Hepatocyte (in vitro differentiated cells): ENCODE data around the gene TMEM161A. TPM values are rescaled to one million over a fixed set of nuclear protein-coding genes. Genes with fewer than 3 reads are reported as not detected.

Experiments
- DNase-seq: peaks from one replicate; pipeline ENCODE4 v3.0.0-alpha.2; 2016; ENCODE audit warnings: low spot score
- H2AFZ ChIP-seq: fragments of 200-600 bp; sonication (generic); 2 replicates; pipeline ENCODE4 v1.6.0; 2016; ENCODE audit warnings: antibody characterized with exemption, mild to moderate bottlenecking
- H3K27ac ChIP-seq: fragments of 200-600 bp; sonication (generic); 2 replicates; pipeline ENCODE4 v1.5.1; 2016; ENCODE audit warnings: mild to moderate bottlenecking
- H3K27me3 ChIP-seq: fragments of 200-600 bp; sonication (generic); 2 replicates; pipeline ENCODE4 v1.6.1; 2016
- H3K36me3 ChIP-seq: fragments of 200-600 bp; sonication (generic); replicated peaks from 2 replicates; pipeline ENCODE4 v1.5.1; 2016; ENCODE audit warnings: low read depth; ENCODE audit not compliant: insufficient read depth
- H3K4me1 ChIP-seq: fragments of 200-600 bp; sonication (generic); 2 replicates; pipeline ENCODE4 v1.5.1; 2016; ENCODE audit warnings: mild to moderate bottlenecking, moderate library complexity; ENCODE audit not compliant: insufficient read depth
- H3K4me2 ChIP-seq: fragments of 200-600 bp; sonication (generic); 2 replicates; pipeline ENCODE4 v1.6.0; 2016
- H3K4me3 ChIP-seq: fragments of 200-600 bp; sonication (generic); 2 replicates; pipeline ENCODE4 v1.5.1; 2016; ENCODE audit warnings: mild to moderate bottlenecking
- H3K79me2 ChIP-seq: fragments of 200-600 bp; sonication (generic); 2 replicates; pipeline ENCODE4 v1.6.0; 2017; ENCODE audit warnings: mild to moderate bottlenecking
- H3K9me2 ChIP-seq: fragments of 200-600 bp; sonication (generic); replicated peaks from 2 replicates; pipeline ENCODE4 v1.6.0; 2017; ENCODE audit warnings: mild to moderate bottlenecking; ENCODE audit not compliant: insufficient read depth
- H3K9me3 ChIP-seq: fragments of 200-600 bp; sonication (generic); 2 replicates; pipeline ENCODE4 v1.5.1; 2016; ENCODE audit warnings: low read depth, mild to moderate bottlenecking
- H4K20me1 ChIP-seq: fragments of 200-600 bp; sonication (generic); 2 replicates; pipeline ENCODE4 v1.6.0; 2016; ENCODE audit warnings: mild to moderate bottlenecking; ENCODE audit not compliant: insufficient read depth, poor library complexity, severe bottlenecking
- CTCF ChIP-seq: fragments of 200-600 bp; sonication (generic); IDR thresholded peaks from 2 replicates; pipeline ENCODE4 v1.5.1; 2016; ENCODE audit warnings: antibody characterized with exemption, mild to moderate bottlenecking; ENCODE audit not compliant: poor library complexity
- EZH2 ChIP-seq: fragments of 200-600 bp; sonication (generic); IDR thresholded peaks from 2 replicates; pipeline ENCODE4 v1.6.1; 2016; ENCODE audit warnings: antibody characterized with exemption, mild to moderate bottlenecking, borderline replicate concordance
- EZH2phosphoT487 ChIP-seq: fragments of 200-600 bp; sonication (generic); IDR thresholded peaks from one replicate; pipeline ENCODE4 v1.6.1; 2018; ENCODE audit warnings: antibody characterized with exemption, mild to moderate bottlenecking, low read depth, moderate library complexity; ENCODE audit not compliant: unreplicated experiment, severe bottlenecking
- WGBS: methylation state at CpG from one replicate; pipeline ENCODE4 v1.1.6; 2016; ENCODE audit warnings: low lambda C conversion rate; ENCODE audit errors: missing lambda C conversion rate; 5-methylcytosine and 5-hydroxymethylcytosine counted together
- polyA plus RNA-seq: library from polyadenylated mRNA; unstranded; fragments of >200 nt; fragmentation: Nextera tagmentation; extraction: Ambion mirVana; gene quantifications from 2 replicates; pipeline ENCODE4 v1.2.1, GENCODE V29; 2016
- total RNA-seq: library from RNA; depleted of rRNA; stranded (reverse); fragments of >200 nt; gene quantifications from 2 replicates; pipeline ENCODE4 v1.2.3, GENCODE V29; 2014

The TMEM161A gene
- total RNA-seq, result 19.6 and 22.1 TPM in 2 replicates
- polyA plus RNA-seq, result 48.5 and 51.3 TPM in 2 replicates

DNA sequence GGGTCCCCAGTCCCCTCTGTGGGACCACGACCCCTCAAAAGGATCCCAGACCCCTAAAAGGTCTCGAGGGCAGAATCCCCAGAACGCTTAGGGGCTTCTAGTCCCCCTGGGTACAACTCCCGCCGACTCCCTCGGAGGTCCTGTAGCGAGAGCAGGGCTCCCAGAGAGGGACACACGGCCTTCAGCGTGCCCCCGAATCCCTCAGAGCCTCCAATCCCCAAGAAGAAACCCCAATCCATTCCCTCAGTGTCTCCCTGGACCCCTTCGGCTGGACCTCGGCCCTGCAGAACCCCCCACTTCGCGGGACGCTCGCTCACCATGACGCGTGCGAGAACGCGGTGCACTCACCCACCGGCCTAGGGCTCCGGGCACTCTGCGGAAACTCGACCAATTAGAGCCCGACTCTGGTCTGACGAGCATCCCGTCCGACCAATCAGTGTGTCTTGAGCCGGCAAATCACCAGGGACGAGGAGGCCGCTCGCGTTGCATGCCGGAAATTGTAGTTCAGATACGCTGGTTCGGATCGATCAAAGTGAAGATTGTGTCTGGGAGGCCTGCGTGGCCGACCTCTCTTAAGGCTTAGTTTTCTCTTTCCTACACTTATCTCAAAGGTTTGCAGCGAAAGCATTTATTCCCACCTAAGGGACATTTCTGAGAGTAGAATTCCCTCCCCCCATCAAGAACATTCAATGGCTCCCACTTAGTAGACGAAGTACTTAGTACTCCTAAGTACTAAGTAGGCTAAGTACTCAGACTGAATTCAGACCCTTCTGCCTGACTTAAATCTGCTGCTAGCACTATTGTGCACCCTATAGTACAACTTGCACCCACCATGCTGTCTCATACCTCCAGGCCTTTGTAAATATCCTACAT, at the start of gene TMEM161A:
Gene TMEM161A (minus strand): TSS at position 370 of the 873 bp plus-strand sequence. CDS start 50 bp downstream, at position 320.
- H2AFZ ChIP-seq, result peak within 1 kb of the TSS; percentile 89
- peaks cover 8% of the 10 kb centered on the region for H3K79me2 ChIP-seq
- no peaks in the 10 kb centered on the region for H3K9me2 ChIP-seq
- H3K4me3 ChIP-seq, result peak within 1 kb of the TSS; percentile 60
- H3K9me3 ChIP-seq, result no peaks in the 10 kb centered on the region
- H4K20me1 ChIP-seq, result no peaks in the 10 kb centered on the region
- TF ChIP-seq EZH2 (no peak), CTCF (no peak), EZH2phosphoT487 (no peak)
- WGBS, result 4% methylated on average over 42 of the region's 42 CpGs
- DNase-seq, result peak; percentile 96
- H3K4me2 ChIP-seq, result peak within 1 kb of the TSS; percentile 99
- H3K27ac ChIP-seq, result no peak within 1 kb of the TSS
- peaks cover 8% of the 10 kb centered on the region for H3K4me1 ChIP-seq
- no peaks in the 10 kb centered on the region for H3K36me3 ChIP-seq
- no peaks in the 10 kb centered on the region for H3K27me3 ChIP-seq

DNA sequence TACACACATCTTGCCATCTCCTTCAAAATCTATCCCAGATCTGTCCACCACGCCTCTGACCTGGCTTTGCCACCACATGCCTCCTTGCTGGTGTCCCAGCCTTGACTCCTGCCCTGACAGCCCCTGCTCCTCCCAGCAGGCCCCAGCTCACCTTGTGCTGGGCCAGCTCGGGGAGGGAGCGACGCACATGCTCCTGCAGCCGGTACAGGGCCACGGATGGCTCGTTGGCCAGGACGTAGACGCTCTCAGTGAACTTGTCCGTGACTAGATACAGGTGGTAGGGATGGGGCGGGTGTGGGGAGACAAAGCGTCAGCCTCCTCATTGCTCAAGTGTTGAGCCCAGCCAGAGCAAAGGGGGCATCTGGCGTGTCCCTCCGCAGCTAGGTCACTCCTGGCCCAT, 48.5 kb upstream of the TMEM161A start:
- Histone ChIP-seq H3K79me2 (peaks cover 26% of the 10 kb centered on the region), H3K27me3 (no peaks in the 10 kb centered on the region), H3K9me2 (no peaks in the 10 kb centered on the region), H3K27ac (no peak overlapping the region), H3K9me3 (no peaks in the 10 kb centered on the region), H2AFZ (no peak overlapping the region), H3K4me3 (no peak overlapping the region), H4K20me1 (no peaks in the 10 kb centered on the region), H3K36me3 (no peaks in the 10 kb centered on the region), H3K4me1 (peaks cover 7% of the 10 kb centered on the region), H3K4me2 (no peak overlapping the region)
- DNase-seq, result no peak
- WGBS, result 96% methylated on average over 14 of the region's 14 CpGs
- TF ChIP-seq EZH2phosphoT487, result no peak
- no peak for TF ChIP-seq CTCF
- TF ChIP-seq EZH2, result no peak

DNA sequence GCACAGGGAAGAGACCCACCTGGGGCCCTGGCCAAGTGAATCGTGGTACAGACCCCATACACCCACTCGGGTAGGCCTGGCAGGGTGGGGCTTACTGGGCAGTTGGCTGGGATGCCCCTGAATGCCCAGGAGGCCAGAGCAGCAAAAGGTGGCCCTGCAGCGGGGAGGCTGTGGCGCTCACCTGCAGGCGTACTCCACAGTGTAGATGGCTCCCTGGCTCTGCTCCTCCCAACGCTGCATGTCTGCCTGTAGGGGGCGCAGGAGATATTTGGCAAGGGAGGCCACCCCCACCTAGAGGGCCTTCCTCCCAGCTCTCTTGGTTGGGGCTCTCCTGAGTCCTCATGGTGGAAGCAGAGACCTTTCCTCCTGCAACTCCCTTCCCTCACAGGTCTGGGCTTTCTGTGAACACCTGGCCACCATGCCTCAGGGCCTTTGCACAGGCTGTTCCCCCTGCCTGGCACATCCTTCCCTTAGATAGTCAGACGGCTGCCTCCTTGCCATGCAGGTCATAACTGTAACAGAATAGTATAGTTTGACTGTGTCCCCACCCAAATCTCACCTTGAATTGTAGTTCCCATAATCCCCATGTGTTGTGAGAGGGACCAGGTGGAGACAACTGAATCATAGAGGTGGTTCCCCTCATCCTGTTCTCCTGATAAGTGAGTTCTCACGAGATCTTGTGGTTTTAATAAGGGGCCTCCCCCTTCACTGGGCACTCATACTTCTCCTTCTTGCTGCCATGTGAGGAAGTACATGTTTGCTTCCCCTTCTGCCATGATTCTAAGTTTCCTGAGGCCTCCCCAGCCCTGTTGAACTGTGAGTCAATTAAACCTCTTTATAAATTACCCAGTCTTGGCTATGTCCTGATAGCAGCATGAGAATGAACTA, 47.8 kb upstream of the TMEM161A start:
- peak; percentile 59 for DNase-seq
- peaks cover 6% of the 10 kb centered on the region for H3K4me1 ChIP-seq
- H4K20me1 ChIP-seq, result no peaks in the 10 kb centered on the region

More for the DNA sequence above, 47.8 kb upstream of the TMEM161A start:
- Histone ChIP-seq H3K27me3 (no peaks in the 10 kb centered on the region), H3K9me2 (no peaks in the 10 kb centered on the region), H3K36me3 (no peaks in the 10 kb centered on the region), H3K79me2 (peaks cover 20% of the 10 kb centered on the region), H2AFZ (no peak overlapping the region), H3K9me3 (no peaks in the 10 kb centered on the region), H3K4me3 (no peak overlapping the region), H3K27ac (no peak overlapping the region), H3K4me2 (no peak overlapping the region)
- TF ChIP-seq EZH2phosphoT487, result no peak
- peak; percentile 39 for TF ChIP-seq CTCF
- TF ChIP-seq EZH2, result no peak
- WGBS, result 64% methylated on average over 9 of the region's 9 CpGs
